NK-92 treated with Interleukin-12 subunit alpha and Interleukin-12 subunit beta, amount 100 ng/mL, for 24 hours (cell line): ENCODE data around the gene RNH1.

Source experiments
- DNase-seq: peaks from one replicate; lab custom pipeline; 2025; lab: John Stamatoyannopoulos, UW

Gene RNH1

GRCh38 chr11:499201-500076 lies 7.6 kb downstream of the RNH1 start:
- no peak for DNase-seq

- DNase-seq: no peak
These were observed 8.5 kb downstream of the RNH1 start for GRCh38 chr11:498297-499181.

GRCh38 chr11:497565-498296 lies 9.3 kb downstream of the RNH1 start:
- DNase-seq: no peak

GRCh38 chr11:496834-497564 lies 10.0 kb downstream of the RNH1 start:
- no peak for DNase-seq

GRCh38 chr11:495537-495931 lies 11.5 kb downstream of the RNH1 start:
- no peak for DNase-seq

GRCh38 chr11:494761-495536 lies 12.1 kb downstream of the RNH1 start:
- no peak for DNase-seq

GRCh38 chr11:492427-493226 lies 14.4 kb downstream of the RNH1 start:
- DNase-seq: no peak

- no peak for DNase-seq
These were observed 15.7 kb downstream of the RNH1 start for GRCh38 chr11:491358-491757.

- DNase-seq: no peak
These were observed 16.1 kb downstream of the RNH1 start for GRCh38 chr11:490930-491260.

GRCh38 chr11:490186-490929 lies 16.7 kb downstream of the RNH1 start:
- DNase-seq: no peak

GRCh38 chr11:489610-490185 lies 17.3 kb downstream of the RNH1 start:
- no peak for DNase-seq

GRCh38 chr11:488992-489391 lies 18.1 kb downstream of the RNH1 start:
- DNase-seq: no peak

GRCh38 chr11:488579-488978 lies 18.5 kb downstream of the RNH1 start:
- no peak for DNase-seq

GRCh38 chr11:488062-488461 lies 19.0 kb downstream of the RNH1 start:
- no peak for DNase-seq

- DNase-seq: no peak
These were observed 19.4 kb downstream of the RNH1 start for GRCh38 chr11:487571-488021.

- DNase-seq: no peak
These were observed 20.9 kb downstream of the RNH1 start for GRCh38 chr11:486189-486588.

- DNase-seq: no peak
These were observed 22.4 kb downstream of the RNH1 start for GRCh38 chr11:484616-485015.

- no peak for DNase-seq
These were observed 27.7 kb downstream of the RNH1 start for GRCh38 chr11:479311-479710.
